SW 1271 (cell line): ENCODE results near the gene GRM2.
A peak's percentile ranks its signal among the peaks of the same experiment; 100 is the strongest.

Experiments used
- DNase-seq, 2 experiments: peaks; one replicate each; lab custom pipeline; 2025; lab: John Stamatoyannopoulos, UW

The GRM2 gene

GRCh38 chr3:51705276-51706020, 1.4 kb upstream of the GRM2 start:
- no peak for DNase-seq

- DNase-seq: no peak
These were observed 815 bp upstream of the GRM2 start for GRCh38 chr3:51706021-51706485.

- no peak for DNase-seq
These were observed 1.5 kb downstream of the GRM2 start for GRCh38 chr3:51708216-51708845.

DNA sequence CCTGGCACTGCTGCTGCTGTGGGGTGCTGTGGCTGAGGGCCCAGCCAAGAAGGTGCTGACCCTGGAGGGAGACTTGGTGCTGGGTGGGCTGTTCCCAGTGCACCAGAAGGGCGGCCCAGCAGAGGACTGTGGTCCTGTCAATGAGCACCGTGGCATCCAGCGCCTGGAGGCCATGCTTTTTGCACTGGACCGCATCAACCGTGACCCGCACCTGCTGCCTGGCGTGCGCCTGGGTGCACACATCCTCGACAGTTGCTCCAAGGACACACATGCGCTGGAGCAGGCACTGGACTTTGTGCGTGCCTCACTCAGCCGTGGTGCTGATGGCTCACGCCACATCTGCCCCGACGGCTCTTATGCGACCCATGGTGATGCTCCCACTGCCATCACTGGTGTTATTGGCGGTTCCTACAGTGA, 2.1 kb downstream of the GRM2 start:
- DNase-seq: no peak

- DNase-seq: no peak
These were observed 2.8 kb downstream of the GRM2 start for GRCh38 chr3:51709675-51710074.

GRCh38 chr3:51710631-51711351, 3.9 kb downstream of the GRM2 start:
- DNase-seq: no peak

GRCh38 chr3:51711352-51712037, 4.6 kb downstream of the GRM2 start:
- DNase-seq: no peak

DNA sequence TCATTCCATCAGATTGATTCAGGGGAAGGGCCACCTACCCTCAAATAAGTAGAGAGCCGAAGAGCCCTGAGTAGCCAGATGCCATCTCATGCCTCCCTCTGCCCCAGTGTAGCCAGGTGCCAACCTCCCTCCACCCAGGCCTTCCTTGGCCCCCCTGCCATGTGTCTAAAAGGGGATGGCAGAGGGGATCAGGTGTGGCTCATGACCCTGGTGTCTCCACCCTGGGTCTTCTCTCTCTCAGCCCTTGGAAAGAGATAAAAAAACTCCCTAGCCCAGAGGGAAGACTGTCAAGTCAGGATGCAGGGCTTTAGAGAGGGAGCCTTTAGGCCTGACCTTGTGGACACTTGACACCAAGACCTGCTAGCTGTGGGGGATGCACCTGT, 5.2 kb downstream of the GRM2 start:
- no peak for DNase-seq

GRCh38 chr3:51712511-51712931, 5.7 kb downstream of the GRM2 start:
- no peak for DNase-seq

GRCh38 chr3:51712963-51713362, 6.1 kb downstream of the GRM2 start:
- DNase-seq: no peak

- DNase-seq: no peak
These were observed 8.5 kb downstream of the GRM2 start for GRCh38 chr3:51715231-51715976.

DNA sequence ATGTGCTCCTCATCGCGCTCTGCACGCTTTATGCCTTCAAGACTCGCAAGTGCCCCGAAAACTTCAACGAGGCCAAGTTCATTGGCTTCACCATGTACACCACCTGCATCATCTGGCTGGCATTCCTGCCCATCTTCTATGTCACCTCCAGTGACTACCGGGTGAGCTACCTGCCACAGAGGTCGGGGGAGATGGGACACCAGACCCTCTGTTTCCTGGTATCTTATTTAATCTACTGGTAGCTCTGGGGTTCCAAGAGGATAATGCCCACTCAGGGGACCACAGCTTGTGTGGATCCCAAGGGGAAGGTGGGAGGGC, 9.1 kb downstream of the GRM2 start:
- DNase-seq: no peak

DNA sequence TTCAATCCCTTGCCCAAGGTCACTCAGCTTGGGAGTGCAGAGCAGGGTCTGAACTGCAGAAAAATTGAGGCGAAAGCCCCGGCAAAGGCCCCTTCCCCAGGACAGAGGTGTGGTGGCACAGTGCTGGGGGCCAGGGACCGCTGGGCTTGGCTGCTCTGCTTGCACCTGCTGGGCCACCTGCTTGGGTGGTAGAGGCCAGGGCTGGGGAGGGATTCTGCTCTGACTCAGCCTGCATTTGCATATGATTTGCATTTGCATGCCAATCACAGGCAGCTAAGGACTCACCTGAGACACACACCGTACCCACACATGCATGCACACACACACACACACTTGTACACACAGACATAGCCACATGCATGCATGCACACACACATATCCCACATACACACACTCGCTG, 9.9 kb downstream of the GRM2 start:
- no peak for DNase-seq

DNA sequence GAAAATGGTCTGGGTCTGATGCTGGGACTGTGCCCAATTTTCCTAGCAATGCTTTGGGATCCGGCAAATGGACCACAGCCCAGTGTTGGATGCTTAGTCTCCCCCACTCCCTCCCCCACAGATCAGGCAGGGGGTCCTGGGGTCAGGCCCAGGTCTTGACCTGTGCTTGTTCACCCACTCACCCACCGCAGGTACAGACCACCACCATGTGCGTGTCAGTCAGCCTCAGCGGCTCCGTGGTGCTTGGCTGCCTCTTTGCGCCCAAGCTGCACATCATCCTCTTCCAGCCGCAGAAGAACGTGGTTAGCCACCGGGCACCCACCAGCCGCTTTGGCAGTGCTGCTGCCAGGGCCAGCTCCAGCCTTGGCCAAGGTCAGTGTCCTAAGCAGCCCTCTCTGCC, 10.6 kb downstream of the GRM2 start:
- DNase-seq: no peak

DNA sequence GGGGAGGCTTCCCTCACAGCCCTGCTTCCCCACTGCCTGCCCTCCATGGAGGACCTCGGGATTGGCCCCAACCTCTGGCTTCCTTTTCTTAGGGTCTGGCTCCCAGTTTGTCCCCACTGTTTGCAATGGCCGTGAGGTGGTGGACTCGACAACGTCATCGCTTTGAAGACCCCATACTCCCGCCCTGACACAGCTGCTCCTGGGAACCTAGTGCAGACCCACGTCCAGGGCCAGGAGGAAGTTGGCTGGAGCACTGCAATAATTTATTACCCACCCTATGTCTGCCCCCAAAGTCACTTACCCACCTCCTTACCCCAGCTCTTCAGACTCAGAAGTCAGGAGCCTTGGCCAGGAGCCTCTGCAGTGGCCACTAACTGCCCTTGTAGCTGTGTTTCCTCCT, 11.1 kb downstream of the GRM2 start:
- no peak for DNase-seq

GRCh38 chr3:51718547-51719409, 11.9 kb downstream of the GRM2 start:
- DNase-seq: peak in 1 of 2 experiments; percentile 53

DNA sequence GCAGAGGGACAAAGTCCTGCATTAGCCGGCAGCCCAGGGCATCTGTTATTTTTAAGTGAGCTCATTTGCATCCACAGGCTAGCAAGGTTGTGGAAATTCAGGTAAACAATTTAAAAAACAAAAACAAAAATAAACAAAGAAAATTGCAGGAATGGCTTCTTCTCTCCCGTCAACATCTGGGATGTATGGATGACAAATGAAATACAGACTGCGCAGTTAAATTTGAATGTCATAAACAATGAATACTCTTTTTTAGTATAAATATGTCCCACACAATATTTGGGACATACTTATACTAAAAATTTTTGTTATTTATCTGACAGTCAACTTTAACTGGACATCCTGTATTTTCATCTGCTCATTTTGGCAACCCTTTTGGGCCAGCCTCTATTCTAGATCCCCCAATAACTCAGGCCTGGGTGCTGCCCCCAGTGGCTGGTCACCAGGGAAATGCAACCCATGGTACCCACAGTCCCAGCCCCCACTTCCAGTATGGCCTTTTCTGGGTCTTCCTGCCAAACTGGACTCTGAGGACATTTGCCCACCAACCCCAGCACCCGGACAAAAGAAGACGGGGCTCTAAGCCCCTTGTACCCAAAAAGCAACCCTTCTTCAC, 12.7 kb downstream of the GRM2 start:
- no peak for DNase-seq

DNA sequence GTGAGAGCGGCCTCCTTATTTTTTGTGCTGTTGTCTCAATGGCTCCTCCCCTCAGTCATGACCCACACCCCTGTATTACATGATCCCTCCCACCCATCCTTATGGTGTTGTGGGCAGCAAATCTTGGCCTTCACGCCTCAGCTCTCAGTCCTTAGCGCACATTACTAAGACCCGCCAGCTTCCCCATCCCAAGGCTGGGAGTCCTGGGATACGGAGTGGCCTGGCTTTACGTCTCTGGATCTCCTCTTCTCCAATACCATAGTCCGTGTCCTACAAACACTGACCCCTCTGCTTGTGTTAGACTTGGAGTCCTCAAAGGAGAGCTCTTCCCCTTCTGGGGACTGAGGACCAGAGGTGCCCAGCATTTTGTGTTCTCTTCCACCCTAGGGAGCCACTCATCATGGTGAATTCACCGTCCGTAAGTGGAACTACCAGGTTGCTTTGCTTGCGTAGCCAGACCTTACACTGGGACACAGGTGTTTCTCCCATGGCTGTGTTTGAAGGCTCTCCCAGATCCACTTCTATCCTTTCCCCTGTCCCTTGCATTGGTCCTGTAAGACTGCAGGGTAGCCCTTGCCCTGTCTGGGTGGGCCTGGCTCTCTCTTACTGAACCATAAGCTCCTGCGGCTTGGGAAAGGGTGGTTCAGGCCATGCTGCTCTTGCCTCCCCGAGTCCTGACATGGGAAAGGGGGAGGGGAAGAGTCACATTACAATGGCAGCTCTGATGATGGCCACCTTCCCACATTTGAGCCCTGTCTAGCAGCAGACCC, 13.6 kb downstream of the GRM2 start:
- DNase-seq: no peak

DNA sequence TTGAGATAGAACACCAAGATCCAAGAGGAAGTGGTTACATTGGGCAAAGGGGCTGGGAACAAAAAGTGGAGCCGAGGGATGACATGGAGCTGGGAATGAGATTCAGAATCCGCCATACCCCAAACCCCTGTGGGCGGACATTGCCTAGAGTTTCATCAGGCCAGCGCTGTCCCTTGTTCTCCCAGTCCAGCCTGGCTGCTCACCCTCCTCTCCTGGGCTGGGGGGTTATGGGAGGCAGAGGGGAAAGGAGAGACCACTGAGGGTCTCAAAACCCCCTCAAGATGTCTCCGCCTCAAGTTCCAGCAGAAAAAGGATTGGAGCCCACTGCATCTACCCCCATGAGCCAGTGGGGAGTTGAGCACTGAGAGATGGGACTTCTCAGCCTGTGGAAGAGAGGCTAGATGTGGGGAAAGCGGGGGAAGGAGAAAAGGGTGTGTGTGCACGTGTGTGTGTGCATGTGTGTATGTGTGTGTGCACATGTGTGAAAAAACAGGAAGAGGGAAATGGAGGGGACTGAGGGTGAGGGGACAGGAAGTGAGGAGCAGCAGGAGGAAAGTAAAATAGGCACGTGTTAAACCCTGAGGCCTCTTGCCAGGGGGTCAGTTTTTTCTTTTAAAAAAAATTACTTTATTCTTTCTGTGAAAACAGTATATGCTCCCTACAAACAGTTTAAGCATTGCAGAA, 14.3 kb downstream of the GRM2 start:
- no peak for DNase-seq
